Smooth muscle cell (in vitro differentiated cells): ENCODE data around the gene OSBPL10. TPM values are rescaled to one million over a fixed set of nuclear protein-coding genes. Genes with fewer than 3 reads are reported as not detected.

Experiments used
- DNase-seq: peaks from one replicate; lab custom pipeline; 2025; ENCODE audit not compliant: unreplicated experiment; lab: John Stamatoyannopoulos, UW
- H2AFZ ChIP-seq: fragments of 200-600 bp; sonication (generic); 2 replicates; pipeline ENCODE4 v1.6.0; 2016; ENCODE audit warnings: antibody characterized with exemption, low read depth, mild to moderate bottlenecking
- H3F3A ChIP-seq: fragments of 200-600 bp; sonication (generic); 2 replicates; pipeline ENCODE4 v1.6.0; 2017; ENCODE audit warnings: antibody characterized with exemption, low read depth
- H3K27ac ChIP-seq: fragments of 200-600 bp; sonication (generic); 2 replicates; pipeline ENCODE4 v1.5.1; 2016; ENCODE audit warnings: low read depth, mild to moderate bottlenecking
- H3K27me3 ChIP-seq: fragments of 200-600 bp; sonication (generic); 2 replicates; pipeline ENCODE4 v1.6.1; 2016; ENCODE audit warnings: low read depth, mild to moderate bottlenecking
- H3K36me3 ChIP-seq: fragments of 200-600 bp; sonication (generic); 2 replicates; pipeline ENCODE4 v1.5.1; 2016; ENCODE audit warnings: low read depth
- H3K4me1 ChIP-seq: fragments of 200-600 bp; sonication (generic); 2 replicates; pipeline ENCODE4 v1.5.1; 2016; ENCODE audit warnings: low read depth
- H3K4me2 ChIP-seq: fragments of 200-600 bp; sonication (generic); 2 replicates; pipeline ENCODE4 v1.6.0; 2016; ENCODE audit warnings: mild to moderate bottlenecking
- H3K4me3 ChIP-seq: fragments of 200-600 bp; sonication (generic); 2 replicates; pipeline ENCODE4 v1.5.1; 2016; ENCODE audit warnings: mild to moderate bottlenecking
- H3K79me2 ChIP-seq: fragments of 200-600 bp; sonication (generic); 2 replicates; pipeline ENCODE4 v1.6.0; 2016; ENCODE audit warnings: low read depth, mild to moderate bottlenecking
- H3K9ac ChIP-seq: fragments of 200-600 bp; sonication (generic); 2 replicates; pipeline ENCODE4 v1.6.0; 2016; ENCODE audit warnings: low read depth
- H3K9me3 ChIP-seq: fragments of 200-600 bp; sonication (generic); replicated peaks from 2 replicates; pipeline ENCODE4 v1.5.1; 2016; ENCODE audit warnings: low read depth
- H4K20me1 ChIP-seq: fragments of 200-600 bp; sonication (generic); 2 replicates; pipeline ENCODE4 v1.6.0; 2016; ENCODE audit warnings: low read depth
- CTCF ChIP-seq: fragments of 200-600 bp; sonication (generic); IDR thresholded peaks from 2 replicates; pipeline ENCODE4 v1.5.1; 2017; ENCODE audit warnings: borderline replicate concordance, mild to moderate bottlenecking, antibody characterized with exemption; ENCODE audit not compliant: insufficient read depth, poor library complexity, severe bottlenecking
- WGBS: methylation state at CpG from one replicate; pipeline ENCODE4 v1.1.7; 2016; ENCODE audit warnings: low lambda C conversion rate; 5-methylcytosine and 5-hydroxymethylcytosine counted together
- polyA plus RNA-seq: library from polyadenylated mRNA; unstranded; fragments of >200 nt; fragmentation: Nextera tagmentation; extraction: Ambion mirVana; gene quantifications from 2 replicates; pipeline ENCODE4 v1.2.1, GENCODE V29; 2016
- total RNA-seq: library from RNA; depleted of rRNA; stranded (reverse); fragments of >200 nt; gene quantifications from 2 replicates; pipeline ENCODE4 v1.2.3, GENCODE V29; 2014

OSBPL10 gene
- total and polyA plus RNA-seq, 2 experiments from 2014 or later = 48.9 to 91.5 TPM

- no peak for DNase-seq
- Histone ChIP-seq H2AFZ (no peak overlapping the region), H3K27me3 (no peaks in the 10 kb centered on the region), H3K9ac (no peak overlapping the region), H3K4me2 (no peak overlapping the region), H3K36me3 (no peaks in the 10 kb centered on the region), H3K27ac (no peak overlapping the region), H3F3A (no peaks in the 10 kb centered on the region), H3K4me1 (no peaks in the 10 kb centered on the region), H3K79me2 (peaks cover 18% of the 10 kb centered on the region), H3K9me3 (no peaks in the 10 kb centered on the region), H4K20me1 (peaks cover 6% of the 10 kb centered on the region), H3K4me3 (no peak overlapping the region)
- no peak for TF ChIP-seq CTCF
- 93% methylated on average over 5 of the region's 5 CpGs for WGBS
These were observed 237.6 kb downstream of the OSBPL10 start for GRCh38 chr3:31743331-31744089.

GRCh38 chr3:31740397-31740796, 240.7 kb downstream of the OSBPL10 start:
- no peak overlapping the region for H3K4me3 ChIP-seq
- H3K4me2 ChIP-seq = no peak overlapping the region
- H3K79me2 ChIP-seq = peaks cover 34% of the 10 kb centered on the region
- no peaks in the 10 kb centered on the region for H3K36me3 ChIP-seq
- WGBS = 91% methylated on average over 1 of the region's 1 CpG
- no peak overlapping the region for H3K9ac ChIP-seq
- no peaks in the 10 kb centered on the region for H3K27me3 ChIP-seq
- no peaks in the 10 kb centered on the region for H3K9me3 ChIP-seq
- no peak overlapping the region for H3K27ac ChIP-seq
- H3K4me1 ChIP-seq = no peaks in the 10 kb centered on the region
- H2AFZ ChIP-seq = no peak overlapping the region
- H4K20me1 ChIP-seq = no peaks in the 10 kb centered on the region
- TF ChIP-seq CTCF = no peak
- DNase-seq = no peak
- no peaks in the 10 kb centered on the region for H3F3A ChIP-seq

GRCh38 chr3:31738412-31738811, 242.7 kb downstream of the OSBPL10 start:
- Histone ChIP-seq H3F3A (no peaks in the 10 kb centered on the region), H3K9me3 (no peaks in the 10 kb centered on the region), H3K36me3 (no peaks in the 10 kb centered on the region), H4K20me1 (peaks cover 5% of the 10 kb centered on the region), H3K27me3 (no peaks in the 10 kb centered on the region), H3K9ac (no peak overlapping the region), H2AFZ (no peak overlapping the region), H3K79me2 (peaks cover 34% of the 10 kb centered on the region), H3K4me3 (no peak overlapping the region), H3K4me2 (no peak overlapping the region), H3K4me1 (no peaks in the 10 kb centered on the region), H3K27ac (no peak overlapping the region)
- DNase-seq = no peak
- WGBS = 75% methylated on average over 7 of the region's 7 CpGs
- no peak for TF ChIP-seq CTCF

GRCh38 chr3:31735667-31736066, 245.4 kb downstream of the OSBPL10 start:
- peaks cover 24% of the 10 kb centered on the region for H3K79me2 ChIP-seq
- no peak overlapping the region for H3K27ac ChIP-seq
- no peaks in the 10 kb centered on the region for H3K4me1 ChIP-seq
- WGBS = 95% methylated on average over 5 of the region's 5 CpGs
- DNase-seq = no peak
- peaks cover 5% of the 10 kb centered on the region for H4K20me1 ChIP-seq
- H3K36me3 ChIP-seq = no peaks in the 10 kb centered on the region
- no peak overlapping the region for H3K9ac ChIP-seq
- no peak overlapping the region for H2AFZ ChIP-seq
- no peak overlapping the region for H3K4me3 ChIP-seq
- no peaks in the 10 kb centered on the region for H3F3A ChIP-seq
- H3K27me3 ChIP-seq = no peaks in the 10 kb centered on the region
- no peak for TF ChIP-seq CTCF
- H3K9me3 ChIP-seq = no peaks in the 10 kb centered on the region
- H3K4me2 ChIP-seq = no peak overlapping the region
